Smooth muscle cell (in vitro differentiated cells): ENCODE data around the gene HEMGN. TPM values are rescaled to one million over a fixed set of nuclear protein-coding genes. Genes with fewer than 3 reads are reported as not detected.

ENCODE experiments used
- DNase-seq: peaks from one replicate; lab custom pipeline; 2025; ENCODE audit not compliant: unreplicated experiment; lab: John Stamatoyannopoulos, UW
- H2AFZ ChIP-seq: fragments of 200-600 bp; sonication (generic); 2 replicates; pipeline ENCODE4 v1.6.0; 2016; ENCODE audit warnings: antibody characterized with exemption, low read depth, mild to moderate bottlenecking
- H3F3A ChIP-seq: fragments of 200-600 bp; sonication (generic); 2 replicates; pipeline ENCODE4 v1.6.0; 2017; ENCODE audit warnings: antibody characterized with exemption, low read depth
- H3K27ac ChIP-seq: fragments of 200-600 bp; sonication (generic); 2 replicates; pipeline ENCODE4 v1.5.1; 2016; ENCODE audit warnings: low read depth, mild to moderate bottlenecking
- H3K27me3 ChIP-seq: fragments of 200-600 bp; sonication (generic); 2 replicates; pipeline ENCODE4 v1.6.1; 2016; ENCODE audit warnings: low read depth, mild to moderate bottlenecking
- H3K36me3 ChIP-seq: fragments of 200-600 bp; sonication (generic); 2 replicates; pipeline ENCODE4 v1.5.1; 2016; ENCODE audit warnings: low read depth
- H3K4me1 ChIP-seq: fragments of 200-600 bp; sonication (generic); 2 replicates; pipeline ENCODE4 v1.5.1; 2016; ENCODE audit warnings: low read depth
- H3K4me2 ChIP-seq: fragments of 200-600 bp; sonication (generic); 2 replicates; pipeline ENCODE4 v1.6.0; 2016; ENCODE audit warnings: mild to moderate bottlenecking
- H3K4me3 ChIP-seq: fragments of 200-600 bp; sonication (generic); 2 replicates; pipeline ENCODE4 v1.5.1; 2016; ENCODE audit warnings: mild to moderate bottlenecking
- H3K79me2 ChIP-seq: fragments of 200-600 bp; sonication (generic); 2 replicates; pipeline ENCODE4 v1.6.0; 2016; ENCODE audit warnings: low read depth, mild to moderate bottlenecking
- H3K9ac ChIP-seq: fragments of 200-600 bp; sonication (generic); 2 replicates; pipeline ENCODE4 v1.6.0; 2016; ENCODE audit warnings: low read depth
- H3K9me3 ChIP-seq: fragments of 200-600 bp; sonication (generic); replicated peaks from 2 replicates; pipeline ENCODE4 v1.5.1; 2016; ENCODE audit warnings: low read depth
- H4K20me1 ChIP-seq: fragments of 200-600 bp; sonication (generic); 2 replicates; pipeline ENCODE4 v1.6.0; 2016; ENCODE audit warnings: low read depth
- WGBS: methylation state at CpG from one replicate; pipeline ENCODE4 v1.1.7; 2016; ENCODE audit warnings: low lambda C conversion rate; 5-methylcytosine and 5-hydroxymethylcytosine counted together
- polyA plus RNA-seq: library from polyadenylated mRNA; unstranded; fragments of >200 nt; fragmentation: Nextera tagmentation; extraction: Ambion mirVana; gene quantifications from 2 replicates; pipeline ENCODE4 v1.2.1, GENCODE V29; 2016
- total RNA-seq: library from RNA; depleted of rRNA; stranded (reverse); fragments of >200 nt; gene quantifications from 2 replicates; pipeline ENCODE4 v1.2.3, GENCODE V29; 2014
- TF ChIP-seq, protein P1 (sequence below): fragments of 200-600 bp; sonication (generic); IDR thresholded peaks from 2 replicates; pipeline ENCODE4 v1.5.1; 2017; ENCODE audit warnings: borderline replicate concordance, mild to moderate bottlenecking, antibody characterized with exemption; ENCODE audit not compliant: insufficient read depth, poor library complexity, severe bottlenecking

Gene HEMGN
- total and polyA plus RNA-seq, 2 experiments from 2014 or later: not detected

DNA sequence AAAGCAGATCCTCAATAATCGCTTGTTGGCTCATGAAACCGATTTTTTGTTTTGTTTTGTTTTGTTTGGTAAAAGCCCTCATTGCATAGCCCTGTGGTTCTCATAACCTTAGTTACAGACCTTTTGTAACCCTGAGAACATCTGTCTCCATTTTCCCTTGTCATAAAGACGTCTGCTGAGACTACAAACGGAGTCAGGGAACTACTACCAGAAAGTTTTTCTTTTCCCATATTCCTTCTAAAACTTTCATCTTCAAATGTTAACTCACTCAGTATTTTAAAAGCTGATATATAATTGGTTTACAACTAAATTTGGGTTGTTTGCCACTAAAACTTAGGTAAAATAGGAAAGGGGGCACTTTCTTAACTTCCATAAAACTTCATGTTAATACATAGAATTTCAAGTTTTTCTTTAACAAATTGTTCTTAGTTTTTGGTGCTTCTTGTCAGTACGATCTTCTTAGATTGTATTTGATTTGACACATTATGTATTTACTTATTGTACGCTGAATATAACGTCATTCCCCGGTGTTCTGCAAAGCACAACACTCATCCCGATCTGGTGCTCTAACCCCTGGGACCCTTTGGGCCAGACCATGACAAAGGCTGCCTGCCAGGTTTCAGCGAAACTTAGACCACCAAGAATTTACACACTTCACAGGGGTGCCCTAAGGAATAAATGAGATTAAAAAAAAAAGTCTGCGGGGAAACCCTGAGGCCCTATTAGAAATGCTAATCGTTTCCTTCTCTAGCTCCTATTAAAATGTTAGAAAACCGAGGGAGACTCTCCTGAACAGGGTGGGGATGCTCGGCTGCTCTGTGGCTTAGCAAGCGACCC, 44.1 kb upstream of the HEMGN start:
- Histone ChIP-seq H3K27ac (peak overlapping the region; percentile 63), H3K79me2 (peaks cover 32% of the 10 kb centered on the region), H2AFZ (peak overlapping the region; percentile 97), H3K4me2 (peak overlapping the region; percentile 91), H3K4me1 (peaks cover 17% of the 10 kb centered on the region), H3K36me3 (no peaks in the 10 kb centered on the region), H3F3A (peaks cover 5% of the 10 kb centered on the region), H3K27me3 (no peaks in the 10 kb centered on the region), H3K9me3 (no peaks in the 10 kb centered on the region), H3K9ac (peak overlapping the region; percentile 73), H4K20me1 (peaks cover 21% of the 10 kb centered on the region), H3K4me3 (peak overlapping the region; percentile 99)
- no peak for DNase-seq
- TF ChIP-seq, protein P1, sequence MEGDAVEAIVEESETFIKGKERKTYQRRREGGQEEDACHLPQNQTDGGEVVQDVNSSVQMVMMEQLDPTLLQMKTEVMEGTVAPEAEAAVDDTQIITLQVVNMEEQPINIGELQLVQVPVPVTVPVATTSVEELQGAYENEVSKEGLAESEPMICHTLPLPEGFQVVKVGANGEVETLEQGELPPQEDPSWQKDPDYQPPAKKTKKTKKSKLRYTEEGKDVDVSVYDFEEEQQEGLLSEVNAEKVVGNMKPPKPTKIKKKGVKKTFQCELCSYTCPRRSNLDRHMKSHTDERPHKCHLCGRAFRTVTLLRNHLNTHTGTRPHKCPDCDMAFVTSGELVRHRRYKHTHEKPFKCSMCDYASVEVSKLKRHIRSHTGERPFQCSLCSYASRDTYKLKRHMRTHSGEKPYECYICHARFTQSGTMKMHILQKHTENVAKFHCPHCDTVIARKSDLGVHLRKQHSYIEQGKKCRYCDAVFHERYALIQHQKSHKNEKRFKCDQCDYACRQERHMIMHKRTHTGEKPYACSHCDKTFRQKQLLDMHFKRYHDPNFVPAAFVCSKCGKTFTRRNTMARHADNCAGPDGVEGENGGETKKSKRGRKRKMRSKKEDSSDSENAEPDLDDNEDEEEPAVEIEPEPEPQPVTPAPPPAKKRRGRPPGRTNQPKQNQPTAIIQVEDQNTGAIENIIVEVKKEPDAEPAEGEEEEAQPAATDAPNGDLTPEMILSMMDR: no peak
- 28% methylated on average over 15 of the region's 15 CpGs for WGBS

DNA sequence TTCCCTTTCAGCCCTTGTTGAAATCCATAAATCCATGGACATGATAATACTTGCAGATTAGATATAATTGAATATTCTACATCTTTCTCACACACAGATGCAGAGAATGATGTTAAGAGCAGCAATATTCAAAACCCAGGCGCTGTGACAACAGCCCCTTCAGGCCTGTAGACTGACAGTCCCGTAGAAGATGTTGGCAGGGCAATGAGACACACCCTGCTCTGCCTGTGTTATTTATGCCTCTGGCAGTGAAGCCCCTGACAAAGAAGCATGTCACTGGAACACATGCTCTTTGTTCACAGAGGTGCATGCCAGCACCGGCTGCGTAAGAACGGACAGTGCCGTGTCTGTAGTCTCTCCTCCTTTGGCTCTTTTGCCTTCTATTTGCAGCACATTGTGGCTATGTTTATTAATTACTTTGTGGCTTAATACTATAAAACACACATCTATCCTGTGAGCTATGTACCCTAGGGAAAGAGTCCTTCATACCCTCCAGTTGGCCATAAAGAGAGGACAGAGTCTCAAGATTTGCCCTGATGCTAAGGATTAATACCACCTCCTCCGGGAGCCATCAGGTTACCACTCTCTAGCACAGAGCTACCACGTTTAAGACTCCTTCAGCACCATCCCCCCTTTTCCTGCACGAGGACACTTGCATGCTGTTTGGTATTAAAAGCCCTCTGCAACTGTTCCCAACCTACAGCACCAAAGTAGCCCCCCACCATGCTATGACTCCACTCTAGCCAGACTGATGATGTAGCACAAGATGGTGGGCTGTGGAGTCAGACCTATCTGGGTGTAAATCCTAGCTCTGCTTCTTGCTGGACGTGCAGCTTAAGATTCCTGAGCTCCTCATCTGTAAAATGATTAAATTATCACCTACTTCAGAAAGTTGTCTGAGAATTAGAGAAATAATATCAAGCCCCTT, 43.2 kb upstream of the HEMGN start:
- Histone ChIP-seq H3K9me3 (no peaks in the 10 kb centered on the region), H4K20me1 (peaks cover 12% of the 10 kb centered on the region), H3K4me1 (peaks cover 17% of the 10 kb centered on the region), H3K9ac (no peak overlapping the region), H3K36me3 (no peaks in the 10 kb centered on the region), H3F3A (peaks cover 5% of the 10 kb centered on the region), H3K4me2 (peak overlapping the region; percentile 91), H3K27me3 (no peaks in the 10 kb centered on the region), H3K79me2 (peaks cover 23% of the 10 kb centered on the region), H2AFZ (peak overlapping the region; percentile 1), H3K27ac (no peak overlapping the region), H3K4me3 (no peak overlapping the region)
- WGBS: 64% methylated on average over 10 of the region's 10 CpGs
- TF ChIP-seq, protein P1: no peak
- no peak for DNase-seq

DNA sequence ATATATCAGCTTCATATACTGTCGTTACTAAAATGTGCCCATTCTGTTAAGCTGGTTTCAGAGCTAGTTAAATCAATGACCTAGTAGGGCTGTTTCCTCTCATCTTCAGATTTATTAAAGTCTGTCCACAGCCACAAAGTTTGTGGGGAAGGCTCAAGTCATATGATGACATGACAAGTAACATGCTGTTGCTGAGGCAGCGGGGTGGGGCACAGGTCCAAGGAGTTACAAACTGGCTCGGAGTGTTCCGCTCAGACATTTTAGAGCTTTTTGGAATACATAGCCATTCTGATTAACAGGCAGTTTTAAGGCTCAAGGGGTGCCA, 42.5 kb upstream of the HEMGN start:
- no peaks in the 10 kb centered on the region for H3K27me3 ChIP-seq
- H3K27ac ChIP-seq: no peak overlapping the region
- WGBS: 87% methylated on average over 4 of the region's 4 CpGs
- no peaks in the 10 kb centered on the region for H3K9me3 ChIP-seq
- peaks cover 5% of the 10 kb centered on the region for H3F3A ChIP-seq
- TF ChIP-seq, protein P1: no peak
- H3K36me3 ChIP-seq: no peaks in the 10 kb centered on the region
- H3K9ac ChIP-seq: no peak overlapping the region
- peaks cover 16% of the 10 kb centered on the region for H3K79me2 ChIP-seq
- no peak overlapping the region for H3K4me2 ChIP-seq
- no peak for DNase-seq
- H3K4me1 ChIP-seq: peaks cover 17% of the 10 kb centered on the region
- H4K20me1 ChIP-seq: peaks cover 5% of the 10 kb centered on the region
- no peak overlapping the region for H2AFZ ChIP-seq
- H3K4me3 ChIP-seq: no peak overlapping the region
